ENCODE measurements around the gene RUSF1.

DNA sequence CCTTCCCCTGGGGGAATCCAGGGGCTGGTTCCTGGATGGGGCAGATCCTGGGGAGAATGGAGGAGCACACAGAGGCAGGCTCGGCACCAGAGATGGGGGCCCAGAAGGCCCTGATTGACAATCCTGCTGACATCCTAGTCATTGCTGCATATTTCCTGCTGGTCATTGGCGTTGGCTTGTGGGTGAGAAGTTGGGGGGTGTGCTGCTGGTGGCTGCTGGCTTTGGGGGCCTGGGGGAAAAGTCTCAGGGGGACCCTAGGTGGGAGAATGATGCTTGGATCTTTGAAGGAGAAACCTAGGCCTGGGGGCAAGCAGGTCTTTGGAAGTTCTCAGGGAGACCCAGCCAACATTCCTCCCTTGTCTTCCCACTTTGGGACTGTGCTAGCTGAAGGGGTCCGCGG lies 25.1 kb downstream of the RUSF1 start, which contains the start of gene SLC5A2:
- TF ChIP-seq ZNF274 (IDR thresholded peaks at IDR 0.05; ENCODE audit: low read depth, low read length) (no peak), POLR2AphosphoS5 (IDR thresholded peaks at IDR 0.05; ENCODE audit: low read depth, low read length) (no peak), EZH2 (IDR thresholded peaks at IDR 0.05) (no peak), CTCF (IDR thresholded peaks at IDR 0.05 in 2 of 3, conservative IDR thresholded peaks at IDR 0.05 in 1 of 3; ENCODE audit: borderline replicate concordance in 1 of 3, insufficient read depth in 1 of 3, low read depth in 2 of 3, low read length in 2 of 3) (no peak)

Measured in HCT116 (cell line).